HL-60 (cell line): ENCODE data around the gene EFNA1.
A peak's percentile ranks its signal among the peaks of the same experiment; 100 is the strongest.
"Not testable (repeated sequence)": the region's sequence is repeated elsewhere in the genome, so short reads cannot be mapped to it uniquely, and the experiment has no call there.

ENCODE experiments used
- DNase-seq, 2 experiments: peaks; one replicate each; pipeline ENCODE4 v3.0.0-alpha.2; 2010 to 2020; ENCODE audit warnings: low read depth in 1 of 2, low spot score in 1 of 2
- H3K27ac ChIP-seq: fragments of 250-450 bp; sonication (Bioruptor Pico); replicated peaks from 2 replicates; pipeline ENCODE4 v1.5.1; 2020; ENCODE audit warnings: mild to moderate bottlenecking, moderate library complexity
- H3K27me3 ChIP-seq: fragments of 250-450 bp; sonication (Bioruptor Pico); 2 replicates; pipeline ENCODE4 v1.5.1; 2021; ENCODE audit warnings: mild to moderate bottlenecking, moderate library complexity; ENCODE audit not compliant: insufficient read depth, poor library complexity, severe bottlenecking
- H3K4me3 ChIP-seq: replicated peaks from 2 replicates; pipeline ENCODE4 v1.5.1; 2011; ENCODE audit warnings: mild to moderate bottlenecking, control low read depth, low read length; ENCODE audit not compliant: insufficient read depth
- CTCF ChIP-seq: IDR thresholded peaks from one replicate; pipeline ENCODE4 v1.5.1; 2011; ENCODE audit warnings: low read length, control low read depth, inconsistent platforms; ENCODE audit not compliant: insufficient read depth
- GABPA ChIP-seq: IDR thresholded peaks from 2 replicates; pipeline ENCODE4 v1.6.1; 2012; ENCODE audit warnings: low read depth
- POLR2AphosphoS5 ChIP-seq: IDR thresholded peaks from 2 replicates; pipeline ENCODE4 v1.6.1; 2012; ENCODE audit warnings: low read depth
- REST ChIP-seq: IDR thresholded peaks from 2 replicates; pipeline ENCODE4 v1.6.1; 2012; ENCODE audit warnings: low read depth; ENCODE audit not compliant: insufficient replicate concordance
- SPI1 ChIP-seq: IDR thresholded peaks from 2 replicates; pipeline ENCODE4 v1.6.1; 2012; ENCODE audit warnings: low read depth, mild to moderate bottlenecking, borderline replicate concordance

EFNA1 gene

GRCh38 chr1:155166471-155167165 lies 38.9 kb downstream of the EFNA1 start:
- DNase-seq = peak in 1 of 2 experiments; percentile 90
- no peaks in the 10 kb centered on the region for H3K27me3 ChIP-seq
- H3K27ac ChIP-seq = peak overlapping the region; percentile 52
- TF ChIP-seq SPI1 = peak; percentile 3; the same call in 1 of the 2 replicates
- peak; percentile 99 for TF ChIP-seq POLR2AphosphoS5
- peak; percentile 17 for TF ChIP-seq REST
- TF ChIP-seq GABPA = peak; percentile 22; the same call in 1 of the 2 replicates
- TF ChIP-seq CTCF = no peak
- H3K4me3 ChIP-seq = 0 out of 2 replicates have a peak overlapping the region, but pooled peaks have one; percentile 1

GRCh38 chr1:155167166-155168104 lies 39.8 kb downstream of the EFNA1 start:
- H3K4me3 ChIP-seq = no peak overlapping the region
- H3K27ac ChIP-seq = peak overlapping the region; percentile 52; the same call in 1 of the 2 replicates
- peak; percentile 83 to 92 for DNase-seq
- TF ChIP-seq REST (no peak), CTCF (peak; percentile 81), GABPA (peak; percentile 5; the same call in 1 of the 2 replicates), POLR2AphosphoS5 (no peak), SPI1 (no peak)
- no peaks in the 10 kb centered on the region for H3K27me3 ChIP-seq

- H3K27me3 ChIP-seq, DNase-seq, H3K4me3 ChIP-seq, H3K27ac ChIP-seq: not testable (repeated sequence)
Observed at GRCh38 chr1:155168105-155168445, 40.4 kb downstream of the EFNA1 start.

- Histone ChIP-seq H3K4me3 (no peak overlapping the region), H3K27me3 (no peaks in the 10 kb centered on the region), H3K27ac (no peak overlapping the region)
- TF ChIP-seq REST = no peak
- no peak for TF ChIP-seq CTCF
- no peak for TF ChIP-seq SPI1
- TF ChIP-seq GABPA = no peak
- no peak for TF ChIP-seq POLR2AphosphoS5
- DNase-seq = no peak
Observed at GRCh38 chr1:155168456-155169210, 41.0 kb downstream of the EFNA1 start.
